ENCODE results near the gene AMOTL1. TPM values are rescaled to one million over a fixed set of nuclear protein-coding genes. Genes with fewer than 3 reads are reported as not detected.

Gene AMOTL1
- total and polyA plus RNA-seq, 12 donors = 3.0 to 26.7 (median 19.5) TPM

DNA sequence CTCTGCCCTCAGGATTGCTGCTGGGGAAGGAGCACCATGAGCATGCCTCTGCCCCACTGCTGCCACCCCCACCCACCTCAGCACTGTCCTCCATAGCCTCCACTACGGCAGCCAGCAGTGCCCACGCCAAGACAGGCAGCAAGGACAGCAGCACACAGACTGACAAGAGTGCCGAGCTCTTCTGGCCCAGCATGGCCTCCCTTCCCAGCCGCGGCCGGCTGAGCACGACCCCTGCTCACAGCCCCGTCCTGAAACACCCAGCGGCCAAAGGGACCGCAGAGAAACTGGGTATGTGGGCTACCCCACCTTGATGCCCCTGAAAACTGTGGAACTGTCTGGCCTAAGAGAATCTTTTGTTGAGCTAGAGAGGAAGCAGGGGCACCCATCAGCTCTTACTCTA lies 101.0 kb downstream of the AMOTL1 start:
- DNase-seq = peak in 1 of 7 donors; percentile 14
- WGBS, 4 donors = 89 to 96% (median 90%) methylated on average over 3 to 10 of the region's 10 CpGs
- intact Hi-C loops (cut with DNase I) = no loop called here
- Histone ChIP-seq H3K4me1 (replicated peaks in 1 of 2) (no peaks in the 10 kb centered on the region), H3K9me3 (replicated peaks in 1 of 3) (no peaks in the 10 kb centered on the region), H3K4me3 (no peak overlapping the region), H3K27me3 (no peaks in the 10 kb centered on the region), H3K36me3 (replicated peaks in 1 of 2) (peaks cover 0 to 46% of the 10 kb centered on the region in 2 donors), H3K27ac (no peak overlapping the region)
- TF ChIP-seq CTCF (IDR thresholded peaks at IDR 0.05) (no peak), POLR2A (IDR thresholded peaks at IDR 0.05) (no peak)

DNA sequence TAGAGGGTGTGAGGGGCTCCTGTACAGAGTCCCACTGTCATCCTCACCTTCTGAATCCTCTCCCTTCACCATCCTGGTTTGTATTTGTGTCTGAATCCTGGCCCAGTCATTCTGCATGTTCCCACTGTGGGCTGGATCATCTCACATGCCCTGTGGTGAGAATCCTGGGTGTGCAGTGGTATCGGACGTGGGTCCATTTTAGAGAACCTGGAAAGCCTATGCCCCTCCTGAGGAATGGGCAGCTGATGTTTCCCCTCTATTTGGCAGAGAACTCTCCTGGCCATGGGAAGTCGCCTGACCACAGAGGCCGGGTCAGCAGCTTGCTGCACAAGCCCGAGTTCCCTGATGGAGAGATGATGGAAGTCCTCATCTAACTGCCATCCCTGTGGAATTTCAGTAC lies 102.3 kb downstream of the AMOTL1 start:
- 88 to 97% (median 94%) methylated on average over 5 of the region's 5 CpGs for WGBS, 4 donors

DNA sequence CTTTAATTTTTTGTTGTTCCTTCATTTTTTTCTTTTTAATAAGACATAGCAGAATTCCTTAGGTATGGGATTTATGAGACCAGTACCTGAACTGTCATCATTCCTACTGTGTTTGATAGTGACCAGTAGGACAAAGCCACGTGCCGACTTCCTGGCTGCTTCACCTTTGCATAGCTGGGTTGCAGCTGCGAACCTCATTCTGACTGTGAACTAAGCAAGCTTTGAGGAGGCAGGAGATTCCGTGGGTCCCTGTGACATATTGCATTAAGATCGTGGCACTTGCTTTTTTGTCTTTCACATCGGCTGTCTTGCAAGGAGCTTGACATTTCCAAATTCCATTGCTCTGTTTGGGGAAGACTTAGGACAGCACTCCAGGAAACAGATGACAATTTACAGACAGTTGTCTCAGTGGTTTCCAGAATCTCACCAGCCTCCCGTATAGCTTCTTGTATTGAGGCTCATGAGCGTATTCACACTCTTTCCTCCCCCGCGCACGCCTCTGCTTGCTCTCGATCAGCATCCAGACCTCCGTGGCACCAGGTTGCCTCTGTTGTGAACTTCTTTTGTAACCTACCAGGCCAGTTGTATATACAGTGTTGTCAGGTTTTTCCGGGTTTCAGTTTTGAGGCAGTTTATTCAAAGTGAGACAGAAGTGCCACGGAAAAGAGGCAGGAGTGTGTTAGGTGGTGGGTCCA lies 103.5 kb downstream of the AMOTL1 start:
- no peak for TF ChIP-seq POLR2A (IDR thresholded peaks at IDR 0.05)
- TF ChIP-seq CTCF (IDR thresholded peaks at IDR 0.05) = no peak
- intact Hi-C loops (cut with DNase I) = no loop called here

More for the DNA sequence above, 102.3 kb downstream of the AMOTL1 start:
- DNase-seq = no peak
- Histone ChIP-seq H3K27ac (no peak overlapping the region), H3K4me1 (replicated peaks in 1 of 2) (no peaks in the 10 kb centered on the region), H3K27me3 (no peaks in the 10 kb centered on the region), H3K36me3 (replicated peaks in 1 of 2) (peaks cover 0 to 37% of the 10 kb centered on the region in 2 donors), H3K4me3 (no peak overlapping the region), H3K9me3 (replicated peaks in 1 of 3) (no peaks in the 10 kb centered on the region)
- intact Hi-C loops (cut with DNase I) = no loop called here
- no peak for TF ChIP-seq CTCF (IDR thresholded peaks at IDR 0.05)
- no peak for TF ChIP-seq POLR2A (IDR thresholded peaks at IDR 0.05)

GRCh38 chr11:94873916-94874540 lies 105.9 kb downstream of the AMOTL1 start:
- peaks cover 8 to 24% of the 10 kb centered on the region in 2 donors for H3K4me1 ChIP-seq (replicated peaks in 1 of 2)
- no peak overlapping the region for H3K4me3 ChIP-seq
- peaks cover 0 to 9% of the 10 kb centered on the region in 2 donors for H3K36me3 ChIP-seq (replicated peaks in 1 of 2)
- DNase-seq = no peak
- H3K27ac ChIP-seq = peak overlapping the region in 1 of 5 donors; percentile 0
- H3K9me3 ChIP-seq (replicated peaks in 1 of 3) = no peaks in the 10 kb centered on the region
- intact Hi-C loops (cut with DNase I) = no loop called here
- no peaks in the 10 kb centered on the region for H3K27me3 ChIP-seq
- no peak for TF ChIP-seq CTCF (IDR thresholded peaks at IDR 0.05)
- 77 to 85% (median 79%) methylated on average over 5 of the region's 5 CpGs for WGBS, 4 donors

More for the DNA sequence above, 103.5 kb downstream of the AMOTL1 start:
- H3K4me3 ChIP-seq = no peak overlapping the region
- no peak overlapping the region for H3K27ac ChIP-seq
- peaks cover 0 to 25% of the 10 kb centered on the region in 2 donors for H3K36me3 ChIP-seq (replicated peaks in 1 of 2)
- DNase-seq = no peak
- peaks cover 0 to 7% of the 10 kb centered on the region in 2 donors for H3K4me1 ChIP-seq (replicated peaks in 1 of 2)
- WGBS, 4 donors = 90 to 93% (median 92%) methylated on average over 15 of the region's 15 CpGs
- H3K27me3 ChIP-seq = no peaks in the 10 kb centered on the region
- H3K9me3 ChIP-seq (replicated peaks in 1 of 3) = no peaks in the 10 kb centered on the region

Measured in adrenal gland (tissue), 12 donors.